HT-29 (cell line): ENCODE measurements around the gene ZNF718. TPM values are rescaled to one million over a fixed set of nuclear protein-coding genes. Genes with fewer than 3 reads are reported as not detected.

Experiments
- total RNA-seq: library from RNA; depleted of rRNA; stranded (reverse); fragments of >200 nt; shearing (Covaris generic); gene quantifications from 2 replicates; pipeline ENCODE4 v1.2.3, GENCODE V29; 2014; rRNA removed

Gene ZNF718
- total RNA-seq, 1 experiment from 2014 or later, result 2.3 TPM

Other genes starting within 250 kb of the ZNF718 start
- gene ZNF595, start 71.2 kb upstream of the ZNF718 start, total RNA-seq, result 1.5 TPM in 2 replicates
- not detected in 2 replicates for gene ZNF732, start 181.0 kb downstream of the ZNF718 start, total RNA-seq
- gene ZNF141, start 213.3 kb downstream of the ZNF718 start, total RNA-seq, result 0.44 and 0.84 TPM in 2 replicates